IMR-90 (cell line): Measurements from ENCODE around the gene ZBTB7B. TPM values are rescaled to one million over a fixed set of nuclear protein-coding genes. Genes with fewer than 3 reads are reported as not detected.

Source experiments
- ATAC-seq: fragments of 200-7000 bp; cut with Tn5 transposase; 2 replicates; pipeline ENCODE4 v1.9.1; 2020; ENCODE audit warnings: low read depth, mild to moderate bottlenecking, moderate library complexity
- BruUV-seq: library from RNA; stranded (reverse); fragments of 400-500 nt; replicated peaks from 2 replicates; lab custom pipeline; 2021; lab: Mats Ljungman, UMichigan
- CTCF ChIA-PET: fragments of 300-600 bp; formaldehyde crosslinking; extraction: SDS; loops from one replicate; lab custom pipeline; 2021; ENCODE audit warnings: antibody characterized with exemption; lab: Yijun Ruan, JAX
- POLR2A ChIA-PET: fragments of 300-600 bp; sonication (Branson Sonifier 250); formaldehyde crosslinking; loops from one replicate; lab custom pipeline; 2022; ENCODE audit warnings: antibody characterized with exemption; ENCODE audit not compliant: unreplicated experiment; lab: Charles Lee
- DNase-seq: peaks from one replicate; pipeline ENCODE4 v3.0.0; 2013
- H2AFZ ChIP-seq: replicated peaks from 2 replicates; pipeline ENCODE3; 2013; ENCODE audit warnings: low read length, mild to moderate bottlenecking; ENCODE audit not compliant: poor library complexity
- H2AK5ac ChIP-seq: 2 replicates; pipeline ENCODE4 v1.6.1; 2013; ENCODE audit warnings: low read depth, low read length, inconsistent platforms
- H2AK9ac ChIP-seq: replicated peaks from 2 replicates; pipeline ENCODE3; 2013; ENCODE audit warnings: mild to moderate bottlenecking, low read depth, low read length, moderate library complexity; ENCODE audit not compliant: poor library complexity
- H2BK120ac ChIP-seq: 2 replicates; pipeline ENCODE4 v1.6.1; 2013; ENCODE audit warnings: low read depth, low read length, inconsistent platforms
- H2BK15ac ChIP-seq: 3 replicates; pipeline ENCODE4 v1.6.1; 2013; ENCODE audit warnings: low read depth, low read length, inconsistent platforms
- H2BK20ac ChIP-seq: 2 replicates; pipeline ENCODE4 v1.6.1; 2013; ENCODE audit warnings: low read depth, mild to moderate bottlenecking, inconsistent platforms, low read length, moderate library complexity
- H2BK5ac ChIP-seq: 2 replicates; pipeline ENCODE4 v1.6.1; 2013; ENCODE audit warnings: mild to moderate bottlenecking, low read depth, low read length, inconsistent platforms; ENCODE audit not compliant: poor library complexity, severe bottlenecking
- H3K14ac ChIP-seq: replicated peaks from 2 replicates; pipeline ENCODE4 v1.6.1; 2013; ENCODE audit warnings: low read depth, low read length, inconsistent platforms
- H3K18ac ChIP-seq: 2 replicates; pipeline ENCODE4 v1.6.1; 2013; ENCODE audit warnings: low read depth, low read length, control low read depth
- H3K23ac ChIP-seq: 2 replicates; pipeline ENCODE4 v1.6.1; 2013; ENCODE audit warnings: low read depth, low read length, inconsistent platforms
- H3K27ac ChIP-seq: 2 replicates; pipeline ENCODE4 v1.5.1; 2013; ENCODE audit warnings: mild to moderate bottlenecking, control low read depth, low read length; ENCODE audit not compliant: insufficient read depth
- H3K27me3 ChIP-seq: 2 replicates; pipeline ENCODE4 v1.6.1; 2013; ENCODE audit warnings: low read length; ENCODE audit not compliant: control insufficient read depth, insufficient read depth
- H3K36me3 ChIP-seq: 2 replicates; pipeline ENCODE4 v1.6.1; 2013; ENCODE audit warnings: low read length, mixed read lengths; ENCODE audit not compliant: control insufficient read depth, insufficient read depth
- H3K4ac ChIP-seq: 2 replicates; pipeline ENCODE4 v1.6.1; 2013; ENCODE audit warnings: low read depth, low read length, inconsistent platforms
- H3K4me1 ChIP-seq: 2 replicates; pipeline ENCODE4 v1.6.1; 2013; ENCODE audit warnings: low read length, mixed read lengths; ENCODE audit not compliant: control insufficient read depth, insufficient read depth
- H3K4me2 ChIP-seq: 2 replicates; pipeline ENCODE4 v1.6.1; 2013; ENCODE audit warnings: low read depth, mild to moderate bottlenecking, control low read depth, low read length, moderate library complexity
- H3K4me3 ChIP-seq: 2 replicates; pipeline ENCODE4 v1.5.1; 2013; ENCODE audit warnings: low read depth, mild to moderate bottlenecking, control low read depth, low read length, moderate library complexity; ENCODE audit not compliant: insufficient read depth
- H3K56ac ChIP-seq: 2 replicates; pipeline ENCODE4 v1.6.1; 2013; ENCODE audit warnings: low read length, inconsistent platforms; ENCODE audit not compliant: insufficient read depth; ENCODE audit errors: extremely low read depth
- H3K79me1 ChIP-seq, 2 experiments: 2 replicates each; pipeline ENCODE4 v1.6.1; 2013; ENCODE audit warnings: low read length in 2 of 2, inconsistent platforms in 1 of 2, low read depth in 1 of 2
- H3K9ac ChIP-seq: 2 replicates; pipeline ENCODE4 v1.6.1; 2013; ENCODE audit warnings: low read depth, low read length, control low read depth
- H3K9me1 ChIP-seq: 2 replicates; pipeline ENCODE4 v1.6.1; 2013; ENCODE audit warnings: low read length, inconsistent platforms; ENCODE audit not compliant: insufficient read depth
- H3K9me3 ChIP-seq: 2 replicates; pipeline ENCODE4 v1.6.1; 2013; ENCODE audit warnings: low read length; ENCODE audit not compliant: control insufficient read depth, insufficient read depth
- H4K20me1 ChIP-seq: 2 replicates; pipeline ENCODE4 v1.6.1; 2013; ENCODE audit warnings: low read length, inconsistent platforms; ENCODE audit not compliant: insufficient read depth
- H4K5ac ChIP-seq: 2 replicates; pipeline ENCODE4 v1.6.1; 2013; ENCODE audit warnings: mild to moderate bottlenecking, low read depth, low read length, control low read depth
- H4K8ac ChIP-seq, 2 experiments: 2 replicates each; pipeline ENCODE4 v1.6.1; 2013; ENCODE audit warnings: low read depth in 2 of 2, low read length in 2 of 2, control low read depth in 1 of 2, inconsistent platforms in 1 of 2
- H4K91ac ChIP-seq: 2 replicates; pipeline ENCODE4 v1.6.1; 2013; ENCODE audit warnings: low read depth, low read length, inconsistent platforms; ENCODE audit not compliant: insufficient read depth
- CHD1 ChIP-seq: IDR thresholded peaks from 2 replicates; pipeline ENCODE4 v1.6.1; 2012; ENCODE audit warnings: low read depth, low read length, improper control_type of control experiment
- CTCF ChIP-seq: conservative IDR thresholded peaks from 2 replicates; pipeline ENCODE4 v1.5.1; 2012; ENCODE audit warnings: mild to moderate bottlenecking, low read depth, low read length, improper control_type of control experiment
- MAFK ChIP-seq: IDR thresholded peaks from 2 replicates; pipeline ENCODE4 v1.6.1; 2012; ENCODE audit warnings: low read depth, low read length, improper control_type of control experiment
- MXI1 ChIP-seq: IDR thresholded peaks from 2 replicates; pipeline ENCODE4 v1.6.1; 2012; ENCODE audit warnings: low read depth, mild to moderate bottlenecking, low read length, moderate library complexity, borderline replicate concordance
- RCOR1 ChIP-seq: IDR thresholded peaks from 2 replicates; pipeline ENCODE4 v1.6.1; 2012; ENCODE audit warnings: mild to moderate bottlenecking, low read length, improper control_type of control experiment; ENCODE audit not compliant: insufficient replicate concordance
- RFX5 ChIP-seq: IDR thresholded peaks from 2 replicates; pipeline ENCODE4 v1.8.0; 2012; ENCODE audit warnings: low read depth, mild to moderate bottlenecking, low read length, moderate library complexity
- SMC3 ChIP-seq: fragments of 150-350 bp; IDR thresholded peaks from 2 replicates; pipeline ENCODE4 v1.6.1; 2016; ENCODE audit warnings: low read depth, mild to moderate bottlenecking, antibody characterized with exemption, low read length, moderate library complexity
- WGBS, 2 experiments: methylation state at CpG; one replicate each; pipeline versions ENCODE4 v1.1.5 to v1.1.7; 2013; ENCODE audit warnings: missing lambda C conversion rate in 2 of 2; ENCODE audit not compliant: insufficient read length in 1 of 2; ENCODE audit errors: extremely low coverage in 2 of 2; 5-methylcytosine and 5-hydroxymethylcytosine counted together
- dilution Hi-C: fragments of 300-500 bp; cut with HindIII; formaldehyde crosslinking; loops from one replicate; pipeline ENCODE4 v1.14.3; 2018; ENCODE audit warnings: low sequenced_read_pairs; ENCODE audit not compliant: unreplicated experiment
- in situ Hi-C: fragments of 300-500 bp; cut with MboI; formaldehyde crosslinking; loops from 3 replicates; pipeline ENCODE4 v1.14.3; 2019; ENCODE audit warnings: low sequenced_read_pairs, inconsistent platforms, mixed read lengths
- intact Hi-C: fragments of 100-400 bp; cut with micrococcal nuclease; formaldehyde crosslinking; loops from 2 replicates; pipeline ENCODE4 v1.10.0; 2022
- microRNA-seq, 2 experiments: library from miRNA; stranded (forward) in 1 of 2; unstranded in 1 of 2; fragments of 10-50 nt in 1 of 2; fragments of <30 nt in 1 of 2; gene quantifications in 1 of 2; microRNA quantifications in 1 of 2; one replicate each; pipeline versions ENCODE3 to v1.1.0; 2013 to 2020; ENCODE audit not compliant: insufficient read depth in 1 of 2, insufficient read length in 1 of 2, unreplicated experiment in 1 of 2
- polyA plus RNA-seq, 3 experiments: library from polyadenylated mRNA; depleted of rRNA; stranded (reverse); fragments of >200 nt; gene quantifications; 2 replicates each; pipeline ENCODE4 v1.2.3, GENCODE V29; 2012; ENCODE audit warnings: low replicate concordance in 1 of 3
- small RNA-seq, 5 experiments: library from RNA; depleted of rRNA; stranded (forward); fragments of <200 nt; gene quantifications; one replicate each; pipeline ENCODE3, GENCODE V24; 2012
- total RNA-seq: library from RNA; depleted of rRNA; stranded (reverse); fragments of >200 nt; gene quantifications from 2 replicates; pipeline ENCODE4 v1.2.3, GENCODE V29; 2012; rRNA removed

ZBTB7B gene
- total and polyA plus RNA-seq, 2 of the 4 experiments (the other 2 are of a cell fraction), result 7.7 to 17.4 TPM

- WGBS, 2 experiments, result 84% methylated on average over 3 of the region's 8 CpGs; no CpG with 5 or more reads in 1 of the 2 experiments
- no peaks in the 10 kb centered on the region for H3K9me3 ChIP-seq
- no peak overlapping the region for H3K4ac ChIP-seq
- no TSS peak for BruUV-seq
- no peak overlapping the region for H3K4me3 ChIP-seq
- peaks cover 10 to 17% of the 10 kb centered on the region in 2 experiments for H3K79me1 ChIP-seq
- H3K9ac ChIP-seq, result no peak overlapping the region
- no peak overlapping the region for H2BK5ac ChIP-seq
- intact Hi-C loops (no loop called here), dilution Hi-C loops (no loop called here), in situ Hi-C loops (no loop called here)
- no peak overlapping the region for H3K4me2 ChIP-seq
- no peak for DNase-seq
- no peak overlapping the region for H2BK15ac ChIP-seq
- H3K9me1 ChIP-seq, result peaks cover 8% of the 10 kb centered on the region; the same call in 1 of the 2 replicates
- H3K36me3 ChIP-seq, result peaks cover 21% of the 10 kb centered on the region; the same call in 1 of the 2 replicates
- H2AK9ac ChIP-seq, result no peak overlapping the region
- H3K23ac ChIP-seq, result no peak overlapping the region
- H2AFZ ChIP-seq, result no peak overlapping the region
- H3K27me3 ChIP-seq, result no peaks in the 10 kb centered on the region
- ChIA-PET CTCF (no interaction called here), POLR2A (no interaction called here)
- no peak for ATAC-seq
- H4K20me1 ChIP-seq, result peaks cover 8% of the 10 kb centered on the region; the same call in 1 of the 2 replicates
- H3K27ac ChIP-seq, result no peak overlapping the region
- H4K5ac ChIP-seq, result no peak overlapping the region
- no peak overlapping the region for H2BK120ac ChIP-seq
- no peak overlapping the region for H4K91ac ChIP-seq
- H4K8ac ChIP-seq, result no peak overlapping the region
- H2BK20ac ChIP-seq, result no peak overlapping the region
- H3K18ac ChIP-seq, result no peak overlapping the region
- no peak overlapping the region for H3K14ac ChIP-seq
- peaks cover 7% of the 10 kb centered on the region; the same call in 1 of the 2 replicates for H3K4me1 ChIP-seq
- H3K56ac ChIP-seq, result no peak overlapping the region
- H2AK5ac ChIP-seq, result no peak overlapping the region
- TF ChIP-seq CTCF (no peak), RCOR1 (no peak), RFX5 (no peak), MXI1 (no peak), CHD1 (no peak), MAFK (no peak), SMC3 (no peak)
Observed at GRCh38 chr1:155066777-155067176, 64.2 kb downstream of the ZBTB7B start.

Small RNA genes lying within 50 kb of the gene (microRNA-seq; reads per million reads assigned to microRNA genes)
- gene MIR4258, result 0 reads per million in 2 experiments

Small RNA genes lying within 50 kb of the gene (small RNA-seq; reads per million reads assigned to genes)
- 0 reads per million in 5 experiments for gene MIR4258

Other genes starting within 250 kb of the ZBTB7B start
- gene KCNN3, start 132.5 kb upstream of the ZBTB7B start, total RNA-seq, result not detected in 2 replicates
- 0.02 and 0.07 TPM in 2 replicates for gene KCNN3, start 132.5 kb upstream of the ZBTB7B start, polyA plus RNA-seq (2012; rRNA removed)
- gene PMVK, start 66.1 kb upstream of the ZBTB7B start, total RNA-seq, result 7.2 and 9.0 TPM in 2 replicates
- gene PMVK, start 66.1 kb upstream of the ZBTB7B start, polyA plus RNA-seq (2012; rRNA removed), result 28.1 and 31.8 TPM in 2 replicates
- 24.2 and 28.3 TPM in 2 replicates for gene PBXIP1, start 46.7 kb upstream of the ZBTB7B start, total RNA-seq
- gene PBXIP1, start 46.7 kb upstream of the ZBTB7B start, polyA plus RNA-seq (2012; rRNA removed), result 40.5 and 44.2 TPM in 2 replicates
- 5.3 and 5.4 TPM in 2 replicates for gene PYGO2, start 41.0 kb upstream of the ZBTB7B start, total RNA-seq
- gene PYGO2, start 41.0 kb upstream of the ZBTB7B start, polyA plus RNA-seq (2012; rRNA removed), result 12.3 and 14.8 TPM in 2 replicates
- 291 and 355 TPM in 2 replicates for gene SHC1, start 32.1 kb upstream of the ZBTB7B start, total RNA-seq
- gene SHC1, start 32.1 kb upstream of the ZBTB7B start, polyA plus RNA-seq (2012; rRNA removed), result 337 and 352 TPM in 2 replicates
- 129 and 140 TPM in 2 replicates for gene CKS1B, start 28.1 kb upstream of the ZBTB7B start, total RNA-seq
- 195 and 272 TPM in 2 replicates for gene CKS1B, start 28.1 kb upstream of the ZBTB7B start, polyA plus RNA-seq (2012; rRNA removed)
- 19.7 and 26.3 TPM in 2 replicates for gene FLAD1, start 19.5 kb upstream of the ZBTB7B start, total RNA-seq
- 37.3 and 39.9 TPM in 2 replicates for gene FLAD1, start 19.5 kb upstream of the ZBTB7B start, polyA plus RNA-seq (2012; rRNA removed)
- gene LENEP, start 9.2 kb upstream of the ZBTB7B start, total RNA-seq, result not detected in 2 replicates
- gene LENEP, start 9.2 kb upstream of the ZBTB7B start, polyA plus RNA-seq (2012; rRNA removed), result not detected in 2 replicates
- gene DCST2, start 31.0 kb downstream of the ZBTB7B start, total RNA-seq, result not detected in 2 replicates
- 0.14 and 0.30 TPM in 2 replicates for gene DCST2, start 31.0 kb downstream of the ZBTB7B start, polyA plus RNA-seq (2012; rRNA removed)
- gene DCST1, start 31.0 kb downstream of the ZBTB7B start, total RNA-seq, result not detected in 2 replicates
- gene DCST1, start 31.0 kb downstream of the ZBTB7B start, polyA plus RNA-seq (2012; rRNA removed), result not detected in 2 replicates
- 25.6 and 29.7 TPM in 2 replicates for gene ADAM15, start 48.5 kb downstream of the ZBTB7B start, total RNA-seq
- gene ADAM15, start 48.5 kb downstream of the ZBTB7B start, polyA plus RNA-seq (2012; rRNA removed), result 52.4 and 65.6 TPM in 2 replicates
- 3.3 and 3.8 TPM in 2 replicates for gene EFNA4, start 60.9 kb downstream of the ZBTB7B start, total RNA-seq
- gene EFNA4, start 60.9 kb downstream of the ZBTB7B start, polyA plus RNA-seq (2012; rRNA removed), result 11.8 and 16.3 TPM in 2 replicates
- gene EFNA3, start 76.0 kb downstream of the ZBTB7B start, total RNA-seq, result 0.56 and 0.72 TPM in 2 replicates
- gene EFNA3, start 76.0 kb downstream of the ZBTB7B start, polyA plus RNA-seq (2012; rRNA removed), result 1.6 TPM in 2 replicates
- gene EFNA1, start 125.1 kb downstream of the ZBTB7B start, total RNA-seq, result 0.28 and 0.90 TPM in 2 replicates
- gene EFNA1, start 125.1 kb downstream of the ZBTB7B start, polyA plus RNA-seq (2012; rRNA removed), result 1.4 and 1.6 TPM in 2 replicates
- gene SLC50A1, start 133.1 kb downstream of the ZBTB7B start, total RNA-seq, result 20.6 and 21.1 TPM in 2 replicates
- 19.5 and 20.8 TPM in 2 replicates for gene SLC50A1, start 133.1 kb downstream of the ZBTB7B start, polyA plus RNA-seq (2012; rRNA removed)
- gene DPM3, start 137.7 kb downstream of the ZBTB7B start, total RNA-seq, result 29.0 and 30.6 TPM in 2 replicates
- gene DPM3, start 137.7 kb downstream of the ZBTB7B start, polyA plus RNA-seq (2012; rRNA removed), result 129 and 138 TPM in 2 replicates
- 76.1 and 76.7 TPM in 2 replicates for gene KRTCAP2, start 170.5 kb downstream of the ZBTB7B start, total RNA-seq
- gene KRTCAP2, start 170.5 kb downstream of the ZBTB7B start, polyA plus RNA-seq (2012; rRNA removed), result 189 and 232 TPM in 2 replicates
- gene TRIM46, start 171.0 kb downstream of the ZBTB7B start, total RNA-seq, result 2.3 and 2.5 TPM in 2 replicates
- 6.2 and 6.9 TPM in 2 replicates for gene TRIM46, start 171.0 kb downstream of the ZBTB7B start, polyA plus RNA-seq (2012; rRNA removed)
- 13.1 and 15.1 TPM in 2 replicates for gene THBS3, start 205.1 kb downstream of the ZBTB7B start, total RNA-seq
- gene THBS3, start 205.1 kb downstream of the ZBTB7B start, polyA plus RNA-seq (2012; rRNA removed), result 28.3 and 30.4 TPM in 2 replicates
- gene MTX1, start 205.9 kb downstream of the ZBTB7B start, total RNA-seq, result 51.4 and 67.2 TPM in 2 replicates
- 73.7 and 73.9 TPM in 2 replicates for gene MTX1, start 205.9 kb downstream of the ZBTB7B start, polyA plus RNA-seq (2012; rRNA removed)